Measurements from ENCODE around the gene NUS1.

DNA sequence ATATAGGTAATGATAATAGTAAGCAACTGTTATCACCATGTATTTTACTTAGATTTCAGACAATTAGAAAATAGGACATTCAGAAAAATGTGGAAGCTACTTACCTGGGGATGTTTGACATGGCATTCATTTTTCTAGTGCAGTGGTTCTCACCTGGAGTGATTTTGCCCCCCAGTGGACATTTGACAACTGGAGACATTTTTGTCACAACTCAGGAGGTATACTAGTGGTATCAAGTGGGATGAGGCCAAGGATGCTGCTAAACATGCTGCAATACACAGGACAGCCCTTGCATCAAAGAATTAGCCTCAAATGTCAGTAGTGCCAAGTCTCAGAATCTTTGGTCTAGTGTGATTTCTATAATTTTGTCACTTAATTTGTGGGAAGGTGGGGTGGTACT, 36.1 kb downstream of the NUS1 start:
- TF ChIP-seq EP300 (IDR thresholded peaks at IDR 0.05): no peak
- TF ChIP-seq, protein P1, sequence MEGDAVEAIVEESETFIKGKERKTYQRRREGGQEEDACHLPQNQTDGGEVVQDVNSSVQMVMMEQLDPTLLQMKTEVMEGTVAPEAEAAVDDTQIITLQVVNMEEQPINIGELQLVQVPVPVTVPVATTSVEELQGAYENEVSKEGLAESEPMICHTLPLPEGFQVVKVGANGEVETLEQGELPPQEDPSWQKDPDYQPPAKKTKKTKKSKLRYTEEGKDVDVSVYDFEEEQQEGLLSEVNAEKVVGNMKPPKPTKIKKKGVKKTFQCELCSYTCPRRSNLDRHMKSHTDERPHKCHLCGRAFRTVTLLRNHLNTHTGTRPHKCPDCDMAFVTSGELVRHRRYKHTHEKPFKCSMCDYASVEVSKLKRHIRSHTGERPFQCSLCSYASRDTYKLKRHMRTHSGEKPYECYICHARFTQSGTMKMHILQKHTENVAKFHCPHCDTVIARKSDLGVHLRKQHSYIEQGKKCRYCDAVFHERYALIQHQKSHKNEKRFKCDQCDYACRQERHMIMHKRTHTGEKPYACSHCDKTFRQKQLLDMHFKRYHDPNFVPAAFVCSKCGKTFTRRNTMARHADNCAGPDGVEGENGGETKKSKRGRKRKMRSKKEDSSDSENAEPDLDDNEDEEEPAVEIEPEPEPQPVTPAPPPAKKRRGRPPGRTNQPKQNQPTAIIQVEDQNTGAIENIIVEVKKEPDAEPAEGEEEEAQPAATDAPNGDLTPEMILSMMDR (IDR thresholded peaks at IDR 0.05): no peak

All from sigmoid colon (tissue), 4 donors.